ENCODE data around the gene SPATA9. TPM values are rescaled to one million over a fixed set of nuclear protein-coding genes. Genes with fewer than 3 reads are reported as not detected.

SPATA9 gene
- total RNA-seq, 1 experiment from 2014 or later: not detected

GRCh38 chr5:95673081-95673480 lies 9.7 kb downstream of the SPATA9 start:
- Histone ChIP-seq H3K36me3 (ENCODE audit: control insufficient read depth in 1 of 2, insufficient read depth in 2 of 2, low read length in 2 of 2) (no peaks in the 10 kb centered on the region), H3K4me1 (ENCODE audit: control insufficient read depth in 1 of 2, insufficient read depth in 2 of 2, low read length in 2 of 2) (no peaks in the 10 kb centered on the region), H3K27me3 (ENCODE audit: insufficient read depth, low read length) (no peaks in the 10 kb centered on the region), H4K20me1 (ENCODE audit: insufficient read depth) (no peaks in the 10 kb centered on the region), H3K9ac (ENCODE audit: low read length) (no peak overlapping the region), H3K27ac (ENCODE audit: low read depth, low read length) (no peak overlapping the region), H2AFZ (ENCODE audit: low read depth, low read length, poor library complexity, severe bottlenecking) (no peak overlapping the region), H3K9me2 (ENCODE audit: insufficient read depth) (no peaks in the 10 kb centered on the region), H3K4me3 (replicated peaks in 1 of 2; ENCODE audit: low read depth in 1 of 2, low read length in 2 of 2) (no peak overlapping the region), H3K9me3 (ENCODE audit: control insufficient read depth in 1 of 2, insufficient read depth in 1 of 2, low read depth in 1 of 2, low read length in 2 of 2) (no peaks in the 10 kb centered on the region), H3K79me2 (ENCODE audit: insufficient read depth, low read length) (no peaks in the 10 kb centered on the region), H3K4me2 (ENCODE audit: low read length) (no peak overlapping the region)
- no TSS peak for BruUV-seq (replicated peaks)
- no peak for TF ChIP-seq CEBPB (IDR thresholded peaks at IDR 0.05; ENCODE audit: low read depth)
- no peak for TF ChIP-seq SIN3A (IDR thresholded peaks at IDR 0.05; ENCODE audit: low read depth)
- RAD21 ChIA-PET (ENCODE audit: low non-redundant PET in 1 of 2, low total read pairs in 2 of 2, uncharacterized antibody in 2 of 2, unreplicated experiment in 2 of 2): no interaction called here
- ATAC-seq: no peak
- POLR2A ChIA-PET: interaction anchor here (0.6 kb wide), 1 partner anchor 27 kb away, joined by 3 read pairs; the partner anchor contains the start of gene RFESD
- no peak for DNase-seq (ENCODE audit: low read depth, low spot score)
- CTCF ChIA-PET: interaction anchor here (1.7 kb wide), 1 partner anchor 21 kb away, joined by 4 read pairs; no protein-coding TSS in a partner anchor
- intact Hi-C loops (cut with micrococcal nuclease): no loop called here

GRCh38 chr5:95672641-95673040 lies 10.2 kb downstream of the SPATA9 start:
- H3K36me3 ChIP-seq (ENCODE audit: control insufficient read depth in 1 of 2, insufficient read depth in 2 of 2, low read length in 2 of 2): no peaks in the 10 kb centered on the region
- ChIA-PET POLR2A (no interaction called here), CTCF (no interaction called here), RAD21 (ENCODE audit: low non-redundant PET in 1 of 2, low total read pairs in 2 of 2, uncharacterized antibody in 2 of 2, unreplicated experiment in 2 of 2) (no interaction called here)
- DNase-seq (ENCODE audit: low read depth, low spot score): no peak
- BruUV-seq (replicated peaks): no TSS peak
- H3K9ac ChIP-seq (ENCODE audit: low read length): no peak overlapping the region
- no peaks in the 10 kb centered on the region for H3K4me1 ChIP-seq (ENCODE audit: control insufficient read depth in 1 of 2, insufficient read depth in 2 of 2, low read length in 2 of 2)
- intact Hi-C loops (cut with micrococcal nuclease): no loop called here
- no peaks in the 10 kb centered on the region for H3K27me3 ChIP-seq (ENCODE audit: insufficient read depth, low read length)
- H3K9me2 ChIP-seq (ENCODE audit: insufficient read depth): no peaks in the 10 kb centered on the region
- no peak for ATAC-seq
- H3K9me3 ChIP-seq (ENCODE audit: control insufficient read depth in 1 of 2, insufficient read depth in 1 of 2, low read depth in 1 of 2, low read length in 2 of 2): no peaks in the 10 kb centered on the region
- no peaks in the 10 kb centered on the region for H3K79me2 ChIP-seq (ENCODE audit: insufficient read depth, low read length)
- H3K27ac ChIP-seq (ENCODE audit: low read depth, low read length): no peak overlapping the region
- no peak overlapping the region for H3K4me2 ChIP-seq (ENCODE audit: low read length)
- no peak overlapping the region for H2AFZ ChIP-seq (ENCODE audit: low read depth, low read length, poor library complexity, severe bottlenecking)
- H4K20me1 ChIP-seq (ENCODE audit: insufficient read depth): no peaks in the 10 kb centered on the region
- H3K4me3 ChIP-seq (replicated peaks in 1 of 2; ENCODE audit: low read depth in 1 of 2, low read length in 2 of 2): no peak overlapping the region
- TF ChIP-seq POLR2AphosphoS5 (IDR thresholded peaks at IDR 0.05; ENCODE audit: low read depth, low read length): no peak
- TF ChIP-seq SRF (IDR thresholded peaks at IDR 0.05; ENCODE audit: low read depth): no peak
- no peak for TF ChIP-seq ATF3 (IDR thresholded peaks at IDR 0.05)
- TF ChIP-seq EZH2phosphoT487 (IDR thresholded peaks at IDR 0.05; ENCODE audit: borderline replicate concordance): no peak
- TF ChIP-seq CBX3 (IDR thresholded peaks at IDR 0.05; ENCODE audit: low read depth): no peak
- TF ChIP-seq EGR1 (IDR thresholded peaks at IDR 0.05; ENCODE audit: low read depth): no peak
- TF ChIP-seq JUND (IDR thresholded peaks at IDR 0.05): no peak

Measured in HCT116 (cell line).